HG03565 (cell line): Measurements from ENCODE around the gene CCDC172.

Source experiments
- ATAC-seq: cut with Tn5 transposase; IDR thresholded peaks from one replicate; pipeline ENCODE4 v1.9.1; 2021; ENCODE audit warnings: mild to moderate bottlenecking, moderate library complexity; ENCODE audit not compliant: unreplicated experiment

The CCDC172 gene

DNA sequence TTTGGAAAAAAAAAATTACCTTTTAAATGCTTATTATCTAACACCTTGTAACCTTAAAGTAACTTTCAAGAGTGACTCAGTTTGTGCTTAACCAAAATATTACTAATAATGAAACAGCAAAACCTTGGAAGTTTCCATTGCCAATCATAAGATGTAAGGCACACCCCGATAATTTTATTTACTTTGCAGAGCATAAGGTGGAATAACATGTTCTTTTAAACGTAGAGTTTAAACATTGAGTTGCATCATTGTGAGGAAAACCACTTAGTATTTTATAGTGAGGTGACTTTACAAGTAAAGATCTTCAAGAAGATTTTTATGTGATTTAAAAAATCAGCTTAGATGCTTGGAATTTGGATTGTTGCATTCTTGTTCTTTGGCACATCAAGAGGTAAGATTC is 103.4 kb downstream of the CCDC172 start, which contains the start of gene PNLIPRP3:
TSS of gene PNLIPRP3 (plus strand) at position 177 of the 400 bp plus-strand sequence. CDS start at position 343, 166 bp downstream.
- no peak for ATAC-seq

GRCh38 chr10:116429288-116429977 is 105.2 kb downstream of the CCDC172 start:
- no peak for ATAC-seq
